ENCODE results near the gene KCNN1. TPM values are rescaled to one million over a fixed set of nuclear protein-coding genes. Genes with fewer than 3 reads are reported as not detected.
"Not testable (repeated sequence)": the region's sequence is repeated elsewhere in the genome, so short reads cannot be mapped to it uniquely, and the experiment has no call there.

KCNN1 gene
- total RNA-seq, 1 donor from 2014 or later: under 0.01 TPM

GRCh38 chr19:18000915-18001776 is 34.2 kb downstream of the KCNN1 start:
- no peak for DNase-seq (ENCODE audit: low read depth, low spot score)

DNA sequence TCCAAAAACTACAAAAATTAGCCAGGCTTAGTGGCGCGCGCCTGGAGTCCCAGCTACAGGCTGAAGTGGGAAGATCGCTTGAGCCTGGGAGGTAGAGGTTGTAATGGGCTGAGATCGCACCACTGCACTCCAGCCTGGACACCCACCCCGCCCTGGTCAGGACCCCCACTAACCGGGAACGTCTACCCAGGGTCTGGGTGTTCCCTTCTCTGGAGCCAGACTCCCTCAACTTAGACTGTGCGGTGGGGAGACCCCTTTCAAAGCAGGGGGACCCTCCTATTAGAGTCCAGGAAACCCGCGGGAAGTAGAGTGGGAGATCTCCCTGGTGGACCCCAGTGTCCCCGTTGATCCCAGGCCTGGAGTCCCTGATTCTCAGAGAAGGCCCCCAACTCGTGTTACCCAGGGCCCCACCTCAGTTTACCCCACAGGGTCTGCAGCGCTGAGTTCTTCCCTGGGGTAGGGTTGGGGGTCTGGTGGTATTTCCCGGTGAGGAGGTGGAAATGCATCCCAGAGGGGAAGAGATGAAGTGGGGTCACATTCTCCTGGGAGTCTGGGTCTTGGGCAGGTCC is 35.0 kb downstream of the KCNN1 start:
- no peak for DNase-seq (ENCODE audit: low read depth, low spot score)

DNA sequence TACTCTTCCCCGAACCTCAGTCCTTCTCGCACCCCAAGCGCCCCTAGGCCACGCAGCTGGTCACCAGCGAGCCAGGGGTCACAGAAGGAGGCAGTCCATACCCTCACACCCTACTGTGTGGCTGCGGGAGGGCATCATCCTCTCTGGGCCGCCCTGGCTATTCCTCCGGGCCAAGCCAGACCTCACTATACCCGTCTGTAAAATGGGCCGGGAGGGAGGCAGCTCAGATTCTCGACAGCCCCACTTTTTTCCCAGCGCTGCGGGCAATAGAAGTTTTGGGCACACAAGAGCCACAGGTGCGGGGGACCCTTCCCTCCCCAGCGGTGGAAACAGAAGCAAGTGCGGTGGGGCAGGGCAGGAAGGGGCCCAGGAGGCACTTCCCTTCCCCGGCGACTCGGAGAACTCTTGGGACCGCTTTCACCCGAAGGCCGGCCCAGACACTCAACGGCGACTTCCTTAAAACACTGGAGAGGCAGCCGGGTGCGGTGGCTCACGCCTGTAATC is 35.5 kb downstream of the KCNN1 start:
- no peak for DNase-seq (ENCODE audit: low read depth, low spot score)

GRCh38 chr19:18005750-18006149 is 38.8 kb downstream of the KCNN1 start:
- not testable (repeated sequence) for DNase-seq (ENCODE audit: low read depth, low spot score)

DNA sequence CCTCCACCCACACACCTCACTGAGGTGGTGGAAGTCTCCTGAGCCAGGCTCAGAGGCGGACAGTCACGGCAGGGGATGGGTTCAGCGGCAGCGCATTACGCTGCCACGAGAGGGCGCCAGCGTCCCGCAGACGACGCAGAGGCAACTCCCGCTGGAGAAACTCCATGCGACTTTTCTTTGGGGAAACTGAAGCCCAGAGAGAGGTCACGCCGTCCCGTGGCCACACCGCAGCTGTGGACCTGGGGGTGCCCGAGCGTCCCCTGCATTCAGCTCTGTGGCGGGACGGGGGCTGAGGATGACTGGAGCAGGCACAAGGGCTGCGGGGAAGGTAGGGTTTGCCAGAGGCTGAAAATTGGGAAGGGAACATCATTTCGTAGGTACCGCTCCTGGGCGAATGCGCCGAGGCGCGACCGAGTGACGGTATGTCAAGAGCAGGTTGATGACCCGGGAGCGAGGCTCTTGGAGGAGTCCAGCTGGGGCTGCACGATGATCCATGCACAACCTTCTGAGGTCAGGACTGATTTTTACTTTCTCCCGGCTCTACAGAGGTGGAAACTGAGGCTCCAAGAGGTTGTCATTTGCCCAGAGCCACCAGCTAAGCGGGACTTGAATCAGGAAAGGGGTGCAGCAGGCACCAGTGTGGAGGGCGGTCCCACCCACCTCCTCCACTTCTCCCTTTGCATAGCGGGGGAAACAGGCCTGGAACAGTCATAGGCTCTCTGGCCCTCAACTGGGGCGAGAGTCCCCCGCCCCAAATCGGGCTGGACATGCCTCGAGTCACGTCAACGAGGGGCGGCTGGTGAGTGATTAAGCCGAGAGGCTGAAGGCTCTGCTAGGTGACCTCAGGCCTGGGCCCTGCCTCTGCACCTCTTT is 40.4 kb downstream of the KCNN1 start:
- DNase-seq (ENCODE audit: low read depth, low spot score): no peak

GRCh38 chr19:18007917-18008673 is 41.2 kb downstream of the KCNN1 start, which contains the start of gene ARRDC2:
Gene ARRDC2 (plus strand): TSS chr19:18008170. CDS start chr19:18008311, 141 bp downstream.
- DNase-seq (ENCODE audit: low read depth, low spot score): no peak

DNA sequence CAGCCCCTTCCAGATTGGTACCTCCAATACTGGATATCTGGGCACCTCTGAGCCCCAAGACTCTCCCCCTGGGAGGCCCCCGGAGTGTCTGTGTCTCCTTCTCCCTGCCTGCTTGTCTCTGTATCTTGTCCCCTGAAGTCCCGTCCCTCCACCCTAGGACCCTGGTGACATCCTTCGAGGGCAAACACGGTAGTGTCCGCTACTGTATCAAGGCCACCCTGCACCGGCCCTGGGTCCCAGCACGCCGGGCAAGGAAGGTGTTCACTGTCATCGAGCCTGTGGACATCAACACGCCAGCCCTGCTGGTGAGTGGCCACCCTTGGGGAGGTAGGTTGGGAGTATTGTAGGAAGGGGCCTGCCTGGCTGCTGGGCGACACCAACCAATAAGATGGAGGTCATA is 41.9 kb downstream of the KCNN1 start:
- no peak for DNase-seq (ENCODE audit: low read depth, low spot score)

DNA sequence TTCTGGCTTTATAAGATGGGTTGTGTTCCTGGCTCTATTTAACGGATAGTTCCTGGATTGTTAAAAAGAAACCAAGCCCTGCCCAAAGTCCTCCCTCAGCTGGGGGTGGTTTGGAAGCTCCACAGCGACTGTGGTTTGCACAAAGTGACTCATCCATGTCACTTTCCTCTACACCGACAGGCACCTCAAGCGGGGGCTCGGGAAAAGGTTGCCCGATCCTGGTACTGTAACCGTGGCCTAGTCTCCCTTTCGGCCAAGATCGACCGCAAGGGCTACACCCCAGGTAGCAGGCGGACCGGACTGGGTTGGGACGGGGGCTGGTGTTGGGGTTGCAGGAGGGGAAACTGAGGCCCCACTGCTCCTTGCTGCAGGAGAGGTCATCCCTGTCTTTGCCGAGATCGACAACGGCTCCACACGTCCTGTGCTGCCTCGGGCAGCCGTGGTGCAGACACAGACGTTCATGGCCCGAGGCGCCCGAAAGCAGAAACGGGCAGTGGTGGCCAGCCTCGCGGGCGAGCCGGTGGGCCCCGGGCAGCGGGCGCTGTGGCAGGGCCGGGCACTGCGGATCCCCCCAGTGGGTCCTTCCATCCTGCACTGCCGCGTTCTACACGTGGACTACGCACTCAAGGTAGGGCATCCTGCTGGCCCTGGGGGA is 42.6 kb downstream of the KCNN1 start:
- no peak for DNase-seq (ENCODE audit: low read depth, low spot score)

- no peak for DNase-seq (ENCODE audit: low read depth, low spot score)
Measured at GRCh38 chr19:18010149-18010548, 43.2 kb downstream of the KCNN1 start.

DNA sequence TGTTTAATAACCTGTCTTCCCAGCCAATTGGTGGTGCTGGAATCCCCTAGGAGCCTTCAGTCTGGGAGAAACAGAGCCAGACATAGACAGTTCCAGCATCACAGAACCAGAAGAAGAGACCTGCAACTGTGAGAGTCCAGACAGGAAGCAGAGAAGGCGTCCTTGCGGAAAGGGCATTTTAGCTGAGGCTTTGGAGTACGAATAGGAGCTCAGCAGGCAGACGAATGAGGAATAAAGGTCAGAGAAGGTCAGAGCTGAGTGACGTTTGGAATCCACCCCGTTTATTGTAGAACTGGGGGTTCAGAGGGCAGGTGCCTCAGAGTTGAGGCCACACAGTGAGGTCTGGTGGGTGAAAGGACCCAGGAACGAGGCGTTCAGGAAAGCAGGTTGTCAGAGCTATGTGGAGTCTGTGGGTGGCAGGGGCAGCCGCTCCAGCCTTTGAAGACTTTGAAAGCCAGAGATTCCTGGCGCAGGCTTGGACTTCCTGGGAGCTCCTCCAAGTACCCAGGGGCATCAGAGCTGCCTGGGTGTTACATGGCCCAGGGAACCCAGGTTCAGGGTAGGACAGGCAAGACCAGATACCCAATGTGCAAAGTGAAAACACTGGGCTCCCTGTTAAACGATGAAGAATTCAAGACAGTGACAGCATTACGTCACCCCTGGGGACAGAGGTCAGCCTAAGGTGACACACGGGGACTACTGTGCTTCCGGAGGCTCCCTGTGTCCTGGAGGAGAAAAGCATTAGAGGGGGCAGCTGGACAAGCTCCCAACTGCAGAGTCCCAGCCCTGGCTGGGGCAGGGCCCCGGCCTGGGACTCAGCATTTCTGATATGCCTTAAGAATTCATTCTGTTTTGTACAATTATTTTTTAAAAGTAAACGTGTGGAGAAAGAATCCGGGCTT is 46.6 kb downstream of the KCNN1 start:
- DNase-seq (ENCODE audit: low read depth, low spot score): no peak

- no peak for DNase-seq (ENCODE audit: low read depth, low spot score)
Measured at GRCh38 chr19:18014197-18014596, 47.3 kb downstream of the KCNN1 start.

DNA sequence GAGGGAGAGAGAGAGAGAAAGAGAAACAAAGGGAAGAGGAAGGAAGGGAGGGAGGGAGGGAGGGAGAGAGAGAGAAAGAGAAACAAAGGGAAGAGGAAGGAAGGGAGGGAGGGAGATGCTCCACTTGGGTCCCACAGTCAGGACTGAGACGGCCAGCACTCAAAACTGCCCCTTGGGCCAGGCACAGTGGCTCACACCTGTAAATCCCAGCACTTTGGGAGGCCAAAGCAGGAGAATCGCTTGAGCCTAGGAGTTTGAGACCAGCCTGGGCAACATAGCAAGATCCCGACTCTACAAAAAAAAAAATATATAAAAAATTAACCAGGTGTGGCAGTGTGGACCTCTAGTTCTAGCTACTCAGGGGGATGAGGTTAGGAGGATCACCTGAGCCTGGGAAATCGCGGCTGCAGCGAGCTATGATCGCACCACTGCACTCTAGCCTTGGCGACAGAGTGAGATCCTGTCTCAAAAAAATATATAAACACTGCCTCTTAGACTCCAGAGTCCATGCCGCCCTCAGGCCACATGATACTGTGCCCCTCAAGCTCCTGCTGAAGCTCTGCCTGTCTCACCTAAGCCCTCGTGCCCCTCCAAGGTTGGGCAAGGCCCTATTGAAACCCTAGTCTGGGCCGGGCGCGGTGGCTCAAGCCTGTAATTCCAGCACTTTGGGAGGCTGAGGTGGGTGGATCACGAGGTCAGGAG is 49.5 kb downstream of the KCNN1 start:
- DNase-seq (ENCODE audit: low read depth, low spot score): no peak

DNA sequence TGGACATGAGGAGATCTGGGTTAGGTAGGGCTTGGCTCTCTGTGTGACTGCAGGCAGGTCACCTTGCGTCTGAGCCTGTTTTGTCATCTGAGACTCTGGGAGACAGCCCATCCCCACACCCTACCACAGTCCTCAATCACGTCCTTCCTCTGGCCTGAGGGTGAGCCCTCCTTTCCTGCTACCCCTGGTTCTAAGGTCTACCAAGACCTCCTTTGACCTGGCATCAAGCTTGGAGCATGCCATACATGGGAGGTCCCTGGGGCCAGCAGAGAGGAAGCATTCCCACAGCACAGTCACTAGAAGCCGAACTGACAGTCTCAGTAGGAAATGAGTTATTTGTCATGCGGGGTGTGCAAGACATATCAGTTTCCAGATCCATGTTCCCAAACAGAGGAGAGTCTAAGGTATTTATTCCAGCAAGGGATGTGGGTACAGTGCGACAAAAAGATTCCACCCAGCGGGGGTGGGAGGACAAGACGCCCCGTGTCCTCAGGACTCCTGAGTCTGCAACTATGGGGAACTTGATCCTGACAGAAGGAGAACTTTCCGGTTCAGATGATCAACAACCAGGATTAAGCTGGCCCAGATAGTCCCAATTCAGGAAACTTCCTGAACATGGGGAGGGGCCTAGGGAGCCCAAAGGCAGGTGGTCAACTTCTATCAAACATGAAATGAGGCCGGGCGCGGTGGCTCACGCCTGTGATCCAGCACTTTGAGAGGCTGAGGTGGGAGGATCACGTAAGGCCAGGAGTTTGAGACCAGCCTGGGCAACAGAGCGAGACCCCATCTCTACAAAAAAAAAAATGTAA is 50.6 kb downstream of the KCNN1 start:
- DNase-seq (ENCODE audit: low read depth, low spot score): no peak

DNA sequence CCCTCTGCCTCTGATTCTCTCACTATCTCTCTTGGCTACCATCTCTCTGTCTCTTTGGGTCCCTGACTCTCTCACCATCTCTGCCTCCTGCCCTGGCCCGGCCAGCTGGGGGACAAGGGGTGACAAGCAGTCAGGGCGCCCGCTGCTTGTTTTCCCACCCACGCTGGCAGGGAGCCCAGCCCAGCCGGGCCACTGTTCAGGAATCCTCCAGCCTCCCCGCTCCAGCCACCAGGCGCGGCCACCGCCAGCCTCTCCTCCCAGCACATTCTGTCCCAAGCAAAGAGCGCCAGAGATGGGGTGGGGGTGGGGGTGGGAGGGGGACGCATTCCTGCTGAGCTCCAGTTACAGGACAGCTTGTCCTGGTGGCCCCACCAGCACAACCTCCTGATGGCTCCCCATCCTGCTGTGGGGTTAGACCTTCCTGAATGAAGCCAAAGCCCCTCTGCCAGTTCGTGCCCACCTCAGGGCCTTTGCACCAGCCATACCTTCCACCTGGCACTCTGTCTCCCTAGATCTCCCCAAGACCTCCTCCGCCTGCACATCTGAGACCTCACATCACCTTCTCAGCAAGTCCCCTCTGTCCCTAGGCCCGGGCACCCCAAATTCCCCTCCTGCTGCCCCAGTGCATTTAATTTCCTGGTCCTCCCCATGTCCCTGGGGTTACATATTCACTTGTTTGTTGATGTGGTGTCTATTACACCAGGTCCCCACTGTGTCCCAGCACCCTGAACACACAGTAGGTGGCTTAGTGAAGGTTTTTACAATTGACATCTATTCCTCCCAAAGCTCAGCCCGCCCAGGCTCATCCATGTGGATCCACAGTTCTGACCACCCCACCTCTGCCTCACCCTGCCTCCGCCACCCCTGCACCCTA is 53.5 kb downstream of the KCNN1 start:
- DNase-seq (ENCODE audit: low read depth, low spot score): no peak

DNA sequence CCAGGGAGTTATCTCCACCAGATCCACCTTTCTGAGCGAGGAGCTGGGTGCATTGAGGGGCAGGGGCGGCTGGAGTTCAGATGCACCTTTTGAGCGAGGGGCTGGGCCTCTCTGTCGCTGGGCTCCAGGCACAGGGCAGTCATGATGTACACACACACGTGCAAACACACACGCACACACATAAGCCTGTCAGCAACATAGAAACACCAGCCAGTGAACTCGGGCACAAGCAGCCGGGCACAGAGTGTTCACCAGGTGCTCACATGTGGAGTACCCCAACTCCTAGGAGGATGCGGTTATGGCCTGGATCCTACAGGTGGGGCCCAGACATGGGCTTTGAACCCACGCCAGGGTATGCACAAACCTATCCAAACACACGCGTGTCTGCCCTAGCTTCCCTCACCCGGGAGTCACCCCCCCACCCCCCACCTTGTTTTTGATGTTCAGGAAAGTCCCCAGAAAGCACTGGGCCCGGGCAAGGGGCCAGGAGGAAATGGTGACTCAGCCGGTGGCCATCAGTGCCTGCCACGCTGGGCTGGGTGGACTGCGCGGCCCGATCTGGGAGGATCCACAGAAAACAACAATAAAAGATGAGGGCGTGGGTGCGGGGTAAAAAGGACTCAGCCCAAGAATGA is 54.3 kb downstream of the KCNN1 start:
- peak; percentile 81 for DNase-seq (ENCODE audit: low read depth, low spot score)

DNA sequence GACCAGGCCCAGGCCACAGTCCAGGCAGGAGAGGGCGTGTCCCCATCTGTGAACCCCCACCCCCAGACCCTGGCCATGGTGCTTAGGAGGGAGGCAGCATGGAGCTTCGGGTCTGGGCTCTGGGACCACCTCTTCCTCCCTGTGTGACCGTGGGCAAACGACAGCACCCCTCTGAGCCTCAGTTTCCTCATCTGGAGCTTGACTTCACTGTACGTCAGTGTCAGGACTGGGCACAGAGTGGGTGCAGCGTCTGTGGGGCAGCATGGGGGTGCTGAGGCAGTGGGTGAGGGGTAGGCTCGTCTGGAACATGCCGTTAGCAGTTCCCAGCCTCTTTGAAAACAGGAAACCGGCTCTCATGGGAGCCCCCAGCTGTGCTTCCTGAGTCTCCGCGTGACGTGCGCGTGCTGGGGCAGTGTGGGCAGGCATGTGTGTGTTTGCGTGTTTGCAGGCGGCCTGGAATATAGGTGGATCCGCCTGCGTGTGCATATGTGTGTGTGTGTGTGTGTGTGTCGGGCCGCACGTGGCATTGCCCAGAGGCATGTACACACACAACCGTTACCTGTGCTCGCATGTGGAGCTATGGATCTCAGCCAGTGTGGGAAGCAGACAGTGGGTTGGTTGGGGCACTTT is 56.8 kb downstream of the KCNN1 start:
- peak; percentile 94 for DNase-seq (ENCODE audit: low read depth, low spot score)
